Pons (tissue), 1 donor: ENCODE results near the gene MSANTD4.
"Not testable (repeated sequence)": the region's sequence is repeated elsewhere in the genome, so short reads cannot be mapped to it uniquely, and the experiment has no call there.

ENCODE experiments used
- DNase-seq: peaks from one replicate; pipeline ENCODE4 v3.0.0-alpha.2; 2016; ENCODE audit warnings: low spot score

MSANTD4 gene

GRCh38 chr11:106021967-106022794 lies at the start of gene MSANTD4:
Gene MSANTD4 (minus strand): TSS chr11:106022240. CDS start chr11:106010917, 11,323 bp downstream.
- DNase-seq, result peak; percentile 100

GRCh38 chr11:106070606-106071005 lies 48.6 kb upstream of the MSANTD4 start:
- no peak for DNase-seq

GRCh38 chr11:106063009-106063408 lies 41.0 kb upstream of the MSANTD4 start:
- no peak for DNase-seq

GRCh38 chr11:106061954-106062949 lies 40.2 kb upstream of the MSANTD4 start:
- no peak for DNase-seq

- DNase-seq, result peak; percentile 54
Observed at GRCh38 chr11:106061249-106061784, 39.3 kb upstream of the MSANTD4 start.

GRCh38 chr11:106059617-106060016 lies 37.6 kb upstream of the MSANTD4 start:
- no peak for DNase-seq

- DNase-seq, result not testable (repeated sequence)
Observed at GRCh38 chr11:106058377-106058776, 36.3 kb upstream of the MSANTD4 start.

GRCh38 chr11:106051103-106051502 lies 29.1 kb upstream of the MSANTD4 start:
- DNase-seq, result no peak

- DNase-seq, result no peak
Observed at GRCh38 chr11:106049727-106050476, 27.9 kb upstream of the MSANTD4 start.

GRCh38 chr11:106047631-106048030 lies 25.6 kb upstream of the MSANTD4 start:
- DNase-seq, result no peak

DNA sequence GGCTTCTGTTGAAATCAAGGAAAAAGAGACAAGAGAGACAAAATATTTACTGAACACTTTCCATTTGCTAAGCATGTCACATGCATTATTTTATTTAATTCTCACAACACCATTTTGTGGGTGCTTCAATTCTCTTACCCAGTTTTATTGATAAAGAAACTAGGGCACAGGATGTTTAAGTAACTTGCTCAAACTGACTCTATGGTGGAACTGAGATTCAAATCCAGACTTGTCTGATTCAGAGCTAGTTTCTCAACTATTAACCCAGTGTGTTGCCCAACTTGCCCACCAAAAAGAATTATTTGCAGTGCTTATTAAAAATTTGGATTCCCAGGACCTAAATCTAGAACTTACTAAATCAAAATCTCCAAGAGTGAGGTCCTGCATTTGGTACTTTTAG lies 21.5 kb upstream of the MSANTD4 start:
- no peak for DNase-seq

GRCh38 chr11:106032861-106033260 lies 10.8 kb upstream of the MSANTD4 start:
- DNase-seq, result no peak

GRCh38 chr11:106031936-106032335 lies 9.9 kb upstream of the MSANTD4 start:
- DNase-seq, result no peak

GRCh38 chr11:106031202-106031810 lies 9.3 kb upstream of the MSANTD4 start:
- DNase-seq, result no peak

- DNase-seq, result no peak
Observed at GRCh38 chr11:106030609-106031008, 8.6 kb upstream of the MSANTD4 start.

GRCh38 chr11:106022795-106023275 lies 795 bp upstream of the MSANTD4 start:
- no peak for DNase-seq

DNA sequence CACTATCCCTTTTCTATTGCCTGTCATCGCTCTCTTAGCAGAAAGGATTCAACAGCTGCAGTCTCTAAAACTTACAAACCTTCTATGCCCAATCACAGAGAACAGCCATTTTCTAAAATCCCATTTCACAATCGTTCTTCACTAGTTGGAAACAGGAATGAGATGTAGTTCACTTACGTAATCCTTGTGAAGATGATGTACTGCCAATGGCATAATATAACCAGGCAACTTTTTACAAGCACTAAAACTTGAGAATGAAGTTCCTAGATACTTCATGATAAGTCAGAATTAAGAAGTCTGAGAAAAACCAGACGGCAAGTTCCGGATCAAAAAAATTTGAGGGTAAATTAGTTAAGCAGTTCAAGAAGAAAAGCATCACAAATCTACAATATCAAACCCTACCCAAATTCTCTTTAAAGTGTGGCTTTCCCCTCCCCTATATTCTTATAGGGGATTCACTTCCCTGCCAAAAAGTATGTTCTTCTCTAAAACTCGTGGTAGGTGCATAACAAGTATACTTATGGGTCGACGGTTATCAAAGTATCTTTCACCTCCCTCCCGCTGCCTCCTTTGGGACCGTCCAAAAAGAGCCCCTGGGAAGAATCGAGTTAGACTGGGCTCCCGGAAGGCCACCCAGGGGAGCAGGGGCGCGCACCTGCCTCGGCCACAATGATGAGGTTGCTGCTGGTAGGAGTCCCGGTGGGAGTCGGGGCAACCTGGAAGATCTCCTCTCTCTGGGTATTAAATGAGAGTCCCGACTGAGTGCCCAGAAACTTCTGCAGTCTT lies 666 bp downstream of the MSANTD4 start:
- DNase-seq, result peak; percentile 43

DNA sequence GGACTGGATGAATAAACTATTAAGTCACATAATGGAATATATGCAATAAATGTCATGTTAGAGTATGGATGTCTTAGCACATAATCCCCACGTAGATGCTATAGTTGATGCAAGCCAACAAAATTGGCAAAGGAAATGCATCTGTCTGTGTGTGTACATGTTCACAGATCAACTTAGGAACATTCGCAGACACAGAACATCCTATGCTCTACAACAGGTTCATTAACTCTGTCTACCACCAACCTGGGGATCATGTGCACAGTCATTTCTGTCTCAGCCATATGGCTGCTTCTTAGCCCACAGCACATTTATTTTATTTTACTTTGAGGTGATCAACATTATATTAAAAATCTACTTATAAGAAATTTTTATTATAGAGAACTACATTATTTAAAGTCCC lies 4.9 kb downstream of the MSANTD4 start:
- DNase-seq, result no peak

GRCh38 chr11:106015066-106015465 lies 7.0 kb downstream of the MSANTD4 start:
- DNase-seq, result no peak

- DNase-seq, result no peak
Observed at GRCh38 chr11:106014620-106015019, 7.4 kb downstream of the MSANTD4 start.
